ENCODE results near the gene ANKRD33.

- TF ChIP-seq CTCF (conservative IDR thresholded peaks at IDR 0.05; ENCODE audit: low read length) (no peak), EZH2phosphoT487 (IDR thresholded peaks at IDR 0.05; ENCODE audit: borderline replicate concordance, low read depth, low read length) (no peak)
Observed at GRCh38 chr12:51897181-51897580, 9.3 kb downstream of the ANKRD33 start.
